OCI-LY1 (cell line): ENCODE data around the gene ACTN4.

Experiments used
- CTCF ChIP-seq: fragments of 200-600 bp; sonication (generic), shearing (Covaris generic); IDR thresholded peaks from 2 replicates; pipeline ENCODE4 v1.5.1; 2017; ENCODE audit warnings: mild to moderate bottlenecking, antibody characterized with exemption, low read length, moderate library complexity, mixed read lengths
- EZH2 ChIP-seq: fragments of 200-600 bp; sonication (generic), shearing (Covaris generic); IDR thresholded peaks from 2 replicates; pipeline ENCODE4 v1.8.0; 2017; ENCODE audit warnings: borderline replicate concordance, mixed run types, mild to moderate bottlenecking, antibody characterized with exemption, low read length, moderate library complexity, mixed read lengths

- TF ChIP-seq CTCF (no peak), EZH2 (no peak)
Measured at GRCh38 chr19:38735257-38735686, 87.8 kb downstream of the ACTN4 start.
